NCI-H2171 treated with DMSO at 0.1 percent for 48 hours (cell line): ENCODE measurements around the gene MPST.
A peak's percentile ranks its signal among the peaks of the same experiment; 100 is the strongest.
"Not testable (repeated sequence)": the region's sequence is repeated elsewhere in the genome, so short reads cannot be mapped to it uniquely, and the experiment has no call there.

Experiments
- DNase-seq: peaks from one replicate; lab custom pipeline; 2025; lab: John Stamatoyannopoulos, UW

Gene MPST

DNA sequence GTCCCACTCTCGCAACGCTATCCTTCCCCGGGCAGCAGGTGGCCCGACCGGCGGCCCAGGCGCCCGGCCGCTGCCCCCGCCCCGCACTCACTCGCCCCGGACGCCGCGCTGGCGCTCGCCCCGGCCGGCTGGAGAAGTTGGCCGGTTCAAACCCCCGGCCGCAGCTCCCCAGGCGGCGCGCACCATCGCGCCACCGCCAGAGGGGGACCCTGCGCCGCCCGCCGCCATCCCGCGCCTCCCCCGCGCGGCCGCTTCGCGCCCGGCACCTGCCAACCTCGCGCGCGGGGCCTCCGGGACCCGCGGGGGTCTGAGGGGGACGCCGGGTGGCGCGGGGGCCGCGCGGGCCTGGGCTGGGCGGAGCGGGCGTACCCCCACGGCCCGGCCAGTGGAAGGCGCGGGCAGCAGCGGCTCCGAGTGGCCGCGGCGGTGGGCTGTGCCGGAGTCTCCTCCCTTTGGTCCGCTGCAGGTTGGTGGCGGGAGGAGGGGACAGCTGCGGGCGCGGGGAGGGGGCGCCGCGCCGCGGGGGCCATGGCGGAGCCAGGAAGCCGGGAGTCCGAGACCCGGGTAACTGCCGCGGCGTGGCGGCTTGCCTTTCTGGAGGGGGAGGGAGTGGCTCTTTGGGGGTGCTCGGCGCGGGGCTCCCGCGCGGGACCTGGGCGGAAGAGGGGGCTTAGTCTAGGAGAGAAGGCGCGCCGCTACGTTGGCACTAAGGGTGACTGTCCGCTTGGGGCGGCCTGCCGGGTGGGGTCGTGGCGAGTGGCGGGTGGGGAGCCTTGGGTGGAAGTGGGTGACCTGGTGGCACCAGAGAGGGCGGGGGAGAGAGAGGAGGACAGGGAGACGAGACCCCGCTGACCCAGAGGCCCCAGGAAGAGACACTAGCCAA lies at the start of gene MPST, which contains the start of gene TST:
Gene MPST (plus strand): TSS at position 434 of the 883 bp plus-strand sequence. CDS start 95 bp downstream, at position 529.
Gene TST (minus strand): TSS at position 139 of the 883 bp plus-strand sequence. CDS start 715 bp downstream, outside the sequence.
- peak; percentile 57 for DNase-seq

DNA sequence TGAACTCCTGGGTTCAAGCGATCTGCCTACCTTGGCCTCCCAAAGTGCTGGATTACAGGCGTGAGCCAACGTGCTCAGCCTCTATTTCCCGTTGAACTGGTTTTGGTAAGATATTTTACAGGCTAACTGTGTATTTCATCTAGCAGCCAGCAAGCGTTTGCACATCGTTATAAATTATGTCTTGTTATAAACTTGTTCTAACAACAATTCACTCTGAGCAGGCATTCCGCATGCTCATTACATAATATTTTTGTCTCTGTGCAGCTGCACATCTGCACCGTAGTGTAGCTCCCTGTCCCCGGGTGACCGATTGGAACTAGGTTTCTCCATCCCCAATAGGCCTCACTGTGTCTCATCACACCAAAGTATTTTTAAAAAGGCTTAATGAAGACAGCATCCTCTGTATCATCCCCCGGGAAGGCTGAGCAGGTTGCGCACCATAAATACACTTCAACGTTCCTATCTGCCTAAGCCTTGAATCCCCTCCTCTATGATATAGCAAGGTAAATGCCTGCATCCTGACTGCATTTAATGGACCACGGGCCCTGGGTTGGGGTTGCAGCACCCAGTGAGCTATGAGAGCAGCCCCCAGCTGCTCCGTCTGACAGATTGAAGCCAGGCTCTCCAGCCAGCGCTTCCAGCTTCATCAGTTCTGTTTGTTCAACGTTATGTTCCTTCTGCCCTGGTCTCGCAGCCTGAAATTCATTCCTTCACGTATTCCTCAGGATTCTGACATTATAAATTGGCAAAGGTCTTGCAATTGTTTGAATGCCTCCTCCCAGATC lies 48.0 kb upstream of the MPST start:
- no peak for DNase-seq

DNA sequence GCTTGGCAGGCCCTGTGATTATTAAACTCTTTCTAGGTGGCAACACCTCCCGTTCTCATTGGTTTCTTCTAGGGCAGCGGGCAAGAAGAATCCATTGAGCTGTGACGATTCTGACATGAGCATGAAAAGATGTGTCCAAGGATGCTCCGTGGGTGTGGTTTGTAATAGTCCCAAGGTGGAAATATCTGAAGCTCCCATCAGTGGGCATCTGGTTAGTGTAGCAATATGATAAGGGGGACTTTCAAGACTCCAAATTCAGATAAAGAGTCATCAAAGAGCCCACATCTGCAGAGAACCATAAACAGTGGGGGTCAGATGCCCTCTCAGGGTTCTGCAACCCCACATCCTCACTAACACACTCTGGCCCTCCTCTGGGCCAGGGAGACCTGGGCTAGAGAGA lies 42.9 kb upstream of the MPST start:
- DNase-seq = no peak

DNA sequence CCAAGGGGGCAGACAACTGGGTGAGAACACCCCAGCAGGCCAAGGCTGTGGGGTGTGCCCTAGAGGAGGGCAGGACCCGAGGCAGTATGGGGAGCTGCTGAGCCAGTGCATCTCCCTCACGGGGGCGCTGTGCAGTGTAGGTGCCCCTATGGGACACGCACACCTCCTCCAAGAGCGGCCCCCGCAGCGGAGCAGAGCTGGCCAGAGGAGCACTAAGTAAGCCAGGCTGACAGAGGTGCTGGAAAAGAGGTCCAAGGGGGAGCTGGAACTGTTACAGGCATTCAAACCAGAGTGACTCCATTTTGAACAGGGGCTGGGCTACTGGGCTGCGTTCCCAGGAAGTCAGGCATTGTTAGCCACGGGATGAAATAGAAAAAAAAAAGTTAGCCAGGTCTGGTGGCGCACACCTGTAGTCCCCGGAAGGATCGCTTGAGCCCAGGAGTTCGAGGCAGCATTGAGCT lies 42.1 kb upstream of the MPST start:
- peak; percentile 43 for DNase-seq

DNA sequence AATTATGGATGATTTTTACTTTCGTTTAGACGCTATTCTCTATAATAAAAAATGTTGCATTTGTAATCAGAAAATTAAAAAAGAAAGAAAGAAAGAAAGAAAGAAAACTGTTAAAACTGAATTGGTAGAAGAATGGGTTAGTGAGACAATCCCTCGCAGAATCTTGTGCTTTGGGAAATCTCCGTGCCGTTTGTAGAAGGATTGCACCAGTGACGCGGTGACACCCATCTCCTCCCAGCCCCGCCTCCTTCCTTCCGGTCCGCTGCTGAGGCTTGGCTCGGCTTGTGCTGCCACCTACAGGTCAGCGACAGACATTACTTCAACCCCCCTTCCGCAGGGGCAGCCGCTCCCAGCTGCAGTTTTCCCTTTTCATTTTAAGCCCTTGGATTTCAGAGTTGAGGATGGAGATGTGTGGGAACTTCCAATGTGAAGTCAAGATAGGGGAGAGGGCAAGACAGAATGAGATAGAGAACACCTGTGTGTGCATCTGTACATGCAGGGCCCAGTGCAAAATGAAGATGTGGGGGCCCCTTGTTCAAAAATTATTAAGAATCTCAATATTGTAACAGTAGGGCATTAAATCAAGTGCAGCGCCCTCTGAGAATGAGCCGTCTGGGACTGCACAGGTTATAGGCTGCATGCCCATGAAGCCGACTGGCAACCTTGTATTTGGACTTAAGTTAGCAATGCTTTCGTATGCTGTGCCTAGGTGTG lies 41.4 kb upstream of the MPST start:
- peak; percentile 90 for DNase-seq

DNA sequence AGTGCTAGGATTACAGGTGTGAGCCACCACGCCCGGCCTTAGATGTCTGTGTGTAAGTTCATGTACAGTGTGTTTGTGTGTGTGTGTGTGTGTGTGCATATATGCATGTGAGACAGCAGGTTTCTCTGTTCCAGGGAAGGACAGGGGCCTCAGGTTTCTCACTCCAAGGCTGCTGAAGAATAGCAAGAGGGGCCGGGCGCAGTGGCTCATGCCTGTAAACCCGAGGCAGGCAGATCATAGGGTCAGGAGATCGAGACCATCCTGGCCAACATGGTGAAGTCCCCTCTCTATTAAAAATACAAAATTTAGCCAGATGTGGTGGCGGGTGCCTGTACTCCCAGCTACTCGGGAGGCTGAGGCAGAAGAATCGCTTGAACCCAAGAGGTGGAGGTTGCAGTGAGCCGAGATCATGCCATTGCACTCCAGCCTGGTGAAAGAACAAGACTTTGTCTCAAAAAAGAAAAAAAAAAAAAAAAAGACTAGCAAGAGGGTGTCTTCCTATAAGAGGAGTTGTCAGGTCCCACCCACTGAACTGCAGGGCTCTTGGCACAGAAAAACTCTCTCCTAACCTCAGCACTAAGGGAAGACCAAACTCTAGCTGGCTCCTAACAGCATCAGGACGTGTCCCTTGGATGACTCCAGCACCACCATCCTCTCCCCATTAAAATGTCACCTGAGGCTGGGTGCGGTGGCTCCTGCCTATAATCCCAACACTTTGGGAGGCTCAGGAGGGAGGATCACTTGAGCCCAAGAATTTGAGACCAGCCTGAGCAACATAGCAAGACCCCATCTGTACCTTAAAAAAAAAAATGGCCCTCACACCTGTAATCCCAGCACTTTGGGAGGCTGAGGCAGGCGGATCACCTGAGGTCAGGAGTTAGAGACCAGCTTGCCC lies 40.3 kb upstream of the MPST start:
- no peak for DNase-seq

DNA sequence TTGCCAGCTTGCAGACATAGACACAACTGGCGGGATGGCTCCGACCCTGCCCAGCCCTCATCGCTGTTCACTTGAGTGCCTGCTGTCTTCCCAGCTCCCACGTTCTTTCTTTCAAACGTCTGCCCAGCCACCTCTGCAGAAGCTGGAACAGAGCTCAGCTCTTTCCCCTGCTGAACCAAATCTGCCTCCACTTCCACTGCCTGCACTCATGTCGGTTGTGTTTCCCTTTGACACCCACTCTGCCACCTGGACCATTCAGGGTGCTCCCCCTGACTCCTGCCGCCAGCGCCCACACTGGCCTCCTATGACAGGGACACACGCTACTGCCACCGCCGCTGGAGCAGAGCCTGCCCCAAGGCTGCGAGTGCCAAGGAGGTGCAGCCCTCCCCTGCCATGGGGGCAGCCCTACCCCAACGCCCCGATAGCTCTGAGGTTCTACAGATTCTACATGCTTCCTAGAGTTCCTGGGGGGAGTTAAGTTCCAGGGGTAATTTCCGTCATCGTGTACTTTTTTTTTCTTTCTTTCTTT lies 38.2 kb upstream of the MPST start:
- DNase-seq = peak; percentile 62

DNA sequence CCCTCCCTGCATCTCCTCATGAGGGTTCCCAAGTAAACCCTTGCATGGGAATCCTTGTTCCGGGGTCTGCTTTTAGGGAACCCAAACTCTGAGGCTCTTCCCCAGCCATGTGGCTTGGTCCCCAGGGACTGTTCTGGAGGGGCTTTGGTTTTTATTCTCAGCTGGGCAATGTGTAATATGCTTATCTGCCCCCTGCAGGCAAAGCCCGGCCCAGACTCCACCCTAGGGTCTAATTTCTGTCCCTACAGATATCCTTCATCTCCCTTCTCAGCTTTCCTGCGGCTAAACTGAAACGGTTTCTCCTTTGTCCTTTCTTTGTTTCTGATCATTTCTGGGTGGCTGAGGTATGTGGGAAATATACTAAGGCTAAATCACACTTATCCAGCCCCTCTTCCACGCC lies 37.4 kb upstream of the MPST start:
- no peak for DNase-seq

DNA sequence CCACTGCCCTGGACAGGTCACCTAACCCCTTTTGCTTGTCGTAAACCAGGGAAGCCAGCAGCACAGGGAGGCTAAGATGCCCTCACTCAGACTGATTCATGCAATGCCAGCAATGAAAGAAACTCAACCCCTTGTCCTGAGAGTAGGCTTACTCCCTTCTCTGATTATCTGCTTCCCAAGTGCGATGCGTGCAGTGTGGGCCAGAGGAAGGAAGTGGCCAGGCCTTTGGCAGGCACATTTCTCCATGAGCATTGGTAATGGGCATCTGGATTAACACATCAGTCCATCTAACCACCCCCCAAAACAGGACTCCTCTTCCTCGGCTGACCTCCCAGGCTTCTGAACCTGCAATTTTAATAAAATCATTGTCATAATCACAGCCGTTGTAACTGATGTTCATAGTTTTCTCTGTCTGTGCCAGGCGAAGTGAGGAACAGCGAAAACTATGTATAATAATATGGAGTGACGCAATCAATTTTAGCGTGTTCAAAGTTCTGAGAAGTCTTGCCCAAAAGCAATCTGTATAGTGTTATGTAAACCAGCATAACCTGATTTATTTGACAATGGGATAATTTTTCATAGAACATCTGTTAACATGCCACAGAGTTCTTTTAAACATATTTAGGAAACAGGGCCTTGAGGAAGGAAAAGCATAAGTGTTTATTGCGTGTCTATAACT lies 34.2 kb upstream of the MPST start:
- no peak for DNase-seq

DNA sequence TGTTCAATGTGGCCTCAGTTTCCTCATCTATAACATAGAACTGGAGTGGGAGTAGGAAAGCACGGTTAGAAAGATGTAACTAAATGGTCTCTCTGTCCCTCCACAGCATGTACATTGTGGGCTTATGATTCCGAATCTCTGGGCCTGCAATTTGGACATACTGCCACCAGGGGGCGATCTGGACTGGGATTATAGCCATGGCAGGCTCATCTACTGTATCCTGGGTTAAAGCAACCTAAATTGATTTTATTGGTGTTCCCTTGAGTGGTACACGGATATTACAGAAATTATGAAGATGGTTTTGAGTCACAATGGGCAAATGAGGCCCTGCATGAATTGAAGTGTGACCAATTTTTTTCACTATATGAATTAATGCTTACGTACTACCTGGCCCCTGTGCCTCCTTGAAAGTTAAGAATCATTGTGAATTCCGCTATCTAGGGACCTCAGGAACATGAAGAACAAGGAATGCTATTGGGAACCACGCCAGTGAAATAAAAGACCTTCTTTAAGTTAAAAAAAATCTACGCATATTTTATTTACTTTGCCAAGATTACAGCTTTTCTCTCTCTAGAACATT lies 33.2 kb upstream of the MPST start:
- no peak for DNase-seq

DNA sequence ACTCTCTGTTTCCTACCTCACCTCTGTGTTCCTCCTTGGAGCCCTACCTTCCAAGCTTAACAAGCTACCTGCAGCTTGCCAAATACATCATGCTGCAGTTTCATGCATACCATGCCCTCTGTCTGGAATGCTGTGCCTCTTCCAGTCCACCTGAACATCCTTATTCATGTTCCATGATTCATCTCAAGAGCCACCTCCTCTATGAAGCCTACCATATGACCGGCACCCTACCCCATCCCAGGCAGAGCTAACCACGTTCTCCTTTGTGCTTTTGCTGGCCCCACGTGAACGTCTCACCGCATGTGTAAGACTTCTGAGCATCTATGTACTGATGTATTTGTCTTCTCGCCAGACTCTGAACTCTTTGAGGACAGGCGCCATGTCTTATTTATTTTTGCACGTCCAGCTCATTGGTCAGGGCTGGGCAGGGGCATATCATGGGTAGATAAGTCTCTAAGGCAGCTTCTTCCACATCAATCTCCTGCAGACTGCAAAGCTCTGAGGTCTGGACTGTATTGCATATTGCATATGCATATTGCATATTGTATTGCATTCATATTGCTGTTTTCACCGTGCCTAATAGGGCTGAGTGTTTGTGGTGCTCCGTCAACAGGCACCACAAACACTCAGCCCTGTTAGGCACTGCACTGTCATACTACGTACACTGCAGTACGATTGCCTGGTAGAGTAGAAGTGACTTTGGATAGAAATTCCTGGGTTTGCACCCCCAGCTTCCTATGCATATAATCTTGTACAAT lies 31.3 kb upstream of the MPST start:
- DNase-seq = no peak

DNA sequence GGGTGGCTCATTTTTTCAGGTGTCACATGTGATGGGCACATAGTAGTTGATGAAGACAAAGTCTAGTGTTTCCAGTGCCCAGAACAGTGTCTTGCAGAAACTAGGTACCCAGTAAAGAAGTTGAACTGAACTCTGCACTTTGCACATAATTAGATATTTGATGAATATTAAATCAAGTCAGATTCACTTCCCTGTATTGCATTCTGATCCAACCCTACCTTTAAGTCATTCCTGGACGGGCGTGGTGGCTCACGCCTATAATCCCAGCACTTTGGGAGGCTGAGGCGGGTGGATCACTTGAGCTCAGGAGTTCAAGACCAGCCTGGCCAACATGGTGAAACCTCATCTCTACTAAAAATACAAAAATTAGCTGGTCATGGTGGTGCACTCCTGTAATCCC lies 30.5 kb upstream of the MPST start:
- not testable (repeated sequence) for DNase-seq

DNA sequence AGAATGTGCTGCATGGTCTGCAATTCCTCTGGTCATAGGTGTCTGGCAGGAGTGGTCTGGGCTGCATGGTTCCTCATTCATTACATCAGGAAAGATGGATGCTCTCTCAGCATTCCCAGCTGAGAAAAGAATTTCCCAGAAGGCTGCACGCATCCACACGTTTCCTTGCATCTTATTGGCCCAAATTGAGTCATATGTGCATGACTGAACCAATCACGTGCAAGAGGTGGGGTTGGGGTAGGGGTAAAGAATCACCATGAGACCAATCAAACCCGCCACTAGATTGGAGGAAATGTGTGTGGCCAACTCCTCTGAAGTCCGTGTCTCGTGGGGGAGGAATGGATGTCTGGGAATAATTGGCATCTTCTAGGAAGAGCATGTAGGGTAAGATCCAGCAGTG lies 29.1 kb upstream of the MPST start:
- no peak for DNase-seq

DNA sequence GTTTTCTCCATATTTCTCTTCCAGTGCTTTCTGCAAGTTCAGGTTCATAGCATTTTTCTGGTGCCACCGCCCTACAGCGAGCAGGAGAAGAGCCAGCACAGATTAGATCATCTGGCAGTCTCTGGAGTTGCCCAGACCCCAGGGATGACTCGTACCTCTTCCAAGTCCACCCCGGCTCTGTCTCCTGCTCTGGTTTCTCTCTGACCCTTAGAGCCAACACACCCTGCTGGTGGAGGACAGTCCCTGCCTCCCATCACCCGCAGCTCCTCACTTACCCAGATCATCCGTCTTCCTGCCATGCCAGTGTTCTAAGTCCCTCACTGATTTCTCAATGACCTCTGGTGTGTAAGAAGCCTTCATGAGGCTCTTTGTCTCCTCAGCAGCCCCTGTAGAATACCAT lies 28.3 kb upstream of the MPST start:
- no peak for DNase-seq

DNA sequence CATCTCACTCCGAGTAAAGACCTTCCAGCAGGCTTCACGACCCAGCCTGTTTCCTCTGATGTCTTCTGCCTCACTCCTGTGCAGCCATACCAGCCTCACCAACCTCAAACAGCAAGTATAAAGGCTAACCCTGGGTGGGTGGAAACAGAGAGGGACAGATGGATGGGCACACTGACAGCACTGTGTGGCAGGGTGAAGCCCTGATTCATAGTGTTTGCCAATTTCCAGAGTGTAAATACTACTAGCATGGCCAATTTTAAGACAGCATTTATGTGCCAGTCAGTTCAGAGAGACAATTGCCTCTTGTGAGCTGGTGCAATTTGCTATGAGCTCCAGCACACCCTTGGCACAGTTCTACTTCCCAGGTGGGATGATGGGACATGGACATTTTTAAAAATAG lies 21.8 kb upstream of the MPST start:
- DNase-seq = no peak

DNA sequence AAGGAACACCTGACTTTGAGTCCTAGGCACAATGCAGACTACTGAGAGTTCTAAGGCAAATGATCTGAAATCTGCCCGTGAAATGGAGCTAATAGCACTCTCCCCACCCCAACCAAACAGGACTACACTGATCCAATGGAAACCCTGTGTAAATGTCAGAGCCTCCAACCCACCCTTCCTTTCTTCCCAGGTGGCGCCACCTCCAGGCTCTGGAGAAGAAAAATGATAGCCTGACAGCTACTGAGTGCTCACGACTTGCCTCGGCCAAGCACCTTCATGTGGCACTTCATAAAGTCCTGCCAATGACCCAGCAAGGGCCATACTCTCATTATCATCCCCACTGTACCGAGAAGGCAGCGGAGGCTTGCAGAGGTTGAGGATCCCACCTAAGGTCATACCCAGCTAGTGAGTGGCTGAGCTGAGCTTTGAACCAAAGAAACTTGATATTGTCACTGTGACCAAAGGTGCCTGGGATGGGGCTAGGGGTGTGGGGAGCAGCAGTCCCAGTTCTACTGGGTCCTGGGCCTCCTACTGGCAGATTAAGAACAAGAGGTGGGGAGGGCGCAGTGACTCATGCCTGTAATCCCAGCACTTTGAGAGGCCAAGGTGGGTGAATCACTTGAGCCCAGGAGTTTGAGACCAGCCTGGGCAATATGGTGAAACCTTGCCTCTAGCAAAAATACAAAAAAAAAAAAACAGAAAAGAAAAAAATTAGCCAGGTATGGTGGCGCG lies 20.8 kb upstream of the MPST start:
- DNase-seq = no peak

DNA sequence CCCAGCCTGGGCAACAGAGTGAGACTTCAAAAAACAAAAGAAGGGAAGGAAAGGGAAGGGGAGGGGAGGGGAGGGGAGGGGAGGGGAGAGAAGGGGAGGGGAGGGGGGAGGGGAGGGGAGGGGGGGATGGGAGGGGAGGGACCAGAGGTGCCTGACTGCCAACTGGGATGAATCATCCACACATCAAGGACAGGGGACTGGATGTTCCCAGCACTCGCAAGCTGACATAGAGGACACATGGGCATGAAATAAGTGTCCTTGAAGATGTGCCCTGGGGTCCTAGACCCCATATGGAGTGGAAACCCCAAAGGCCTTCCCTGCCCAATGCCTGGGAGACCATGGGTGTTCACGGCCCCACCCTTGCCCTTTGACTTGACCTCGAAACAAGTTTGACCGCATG lies 20.1 kb upstream of the MPST start:
- no peak for DNase-seq

DNA sequence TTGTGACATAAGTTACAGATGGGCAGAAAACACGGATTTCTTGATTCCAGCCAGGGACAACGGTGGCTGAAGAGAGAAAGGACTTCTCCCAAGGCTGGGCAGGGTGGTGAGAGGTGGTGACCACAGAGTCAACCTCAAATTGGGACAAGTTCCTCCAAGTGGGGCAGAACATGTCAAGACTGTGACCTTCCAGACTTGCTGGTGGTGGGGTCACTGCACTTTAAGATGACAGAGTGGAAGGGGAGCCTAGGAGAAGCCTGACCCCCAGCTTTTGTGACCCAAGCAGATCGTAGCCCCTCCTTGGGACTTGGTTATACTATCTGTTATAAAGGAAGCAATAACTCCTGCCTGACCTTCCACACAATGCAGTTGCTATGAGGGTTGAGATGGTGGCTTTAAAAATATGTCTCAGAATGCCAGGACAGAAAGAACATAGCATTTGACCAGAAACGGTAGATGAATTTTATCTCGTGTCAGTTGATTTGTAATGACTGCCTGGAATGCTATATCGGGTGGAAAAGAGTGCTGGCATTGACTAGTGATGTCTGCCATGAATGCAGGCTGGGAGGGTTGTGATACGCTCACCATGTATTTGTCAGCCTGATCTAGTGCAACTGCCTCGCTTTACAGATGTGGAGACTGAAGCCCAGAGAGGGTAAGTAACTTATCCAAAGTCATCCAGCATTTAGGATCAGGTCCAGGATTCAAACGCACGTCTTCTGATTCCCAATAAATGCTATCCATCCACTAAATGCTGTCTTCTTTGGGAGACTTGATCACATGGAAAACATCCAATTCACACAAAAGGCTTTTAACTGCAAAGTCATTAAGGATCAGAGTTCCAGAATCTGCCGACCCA lies 18.6 kb upstream of the MPST start:
- DNase-seq = no peak
